ENCODE data around the gene MECP2.

The MECP2 gene

GRCh38 chrX:154059231-154059630 is 38.3 kb downstream of the MECP2 start:
- no peak for DNase-seq

DNA sequence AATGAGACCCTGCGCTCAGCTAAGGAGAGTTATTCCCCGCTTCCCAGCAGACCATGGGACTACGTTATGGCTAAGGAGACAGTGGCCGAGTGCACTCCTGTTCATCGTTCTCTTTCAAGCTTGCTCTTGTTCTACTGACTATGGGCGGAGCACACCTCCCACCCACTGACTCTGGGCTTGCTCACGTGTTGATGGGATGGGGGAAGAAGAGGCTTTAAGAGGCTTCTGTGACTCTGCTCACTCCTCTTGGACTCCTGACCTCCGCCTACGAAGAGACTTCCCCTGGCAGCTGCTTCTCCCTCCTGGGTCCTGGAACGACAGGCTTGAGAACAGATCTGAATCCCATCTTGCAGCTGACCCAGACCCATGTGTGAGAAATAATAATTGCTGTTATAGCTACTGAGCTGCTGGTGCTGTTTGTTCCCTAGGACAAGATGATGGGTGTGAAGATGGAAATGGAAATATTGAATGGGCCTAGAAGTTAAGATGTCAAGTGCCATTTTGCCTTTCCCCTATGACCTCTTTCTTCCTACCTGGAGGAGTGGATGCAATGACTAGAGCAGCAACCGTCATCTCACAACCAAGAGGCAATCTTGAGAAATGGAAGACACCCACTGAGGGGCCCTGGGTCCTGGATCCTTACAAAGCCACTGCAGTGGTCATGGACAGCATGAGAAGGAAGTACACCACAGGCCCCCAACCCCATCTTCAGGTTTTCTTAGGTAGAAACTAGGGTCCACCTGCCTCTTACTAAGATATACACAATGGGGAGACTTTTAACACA is 39.1 kb downstream of the MECP2 start:
- no peak for DNase-seq

DNA sequence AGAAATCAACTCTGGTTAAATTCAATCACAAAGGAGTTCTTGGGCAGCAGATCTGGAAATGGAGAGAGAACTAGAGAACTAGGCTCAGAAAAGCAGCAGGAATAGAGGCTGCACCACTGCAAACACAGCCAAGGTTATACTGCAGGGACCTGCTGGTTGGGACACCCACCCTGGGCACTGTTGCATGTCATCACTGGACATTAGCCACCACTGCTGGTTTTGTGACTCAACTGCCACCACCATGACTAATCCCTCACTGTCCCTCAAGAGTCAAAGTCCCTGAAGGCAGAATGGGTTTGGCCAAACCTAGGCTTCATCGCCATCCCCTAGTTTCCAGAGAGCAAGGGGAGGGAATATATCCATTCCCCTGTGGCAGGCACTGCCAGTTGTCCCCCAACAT is 39.7 kb downstream of the MECP2 start:
- DNase-seq = no peak

GRCh38 chrX:154056770-154057241 is 40.7 kb downstream of the MECP2 start:
- DNase-seq = no peak

DNA sequence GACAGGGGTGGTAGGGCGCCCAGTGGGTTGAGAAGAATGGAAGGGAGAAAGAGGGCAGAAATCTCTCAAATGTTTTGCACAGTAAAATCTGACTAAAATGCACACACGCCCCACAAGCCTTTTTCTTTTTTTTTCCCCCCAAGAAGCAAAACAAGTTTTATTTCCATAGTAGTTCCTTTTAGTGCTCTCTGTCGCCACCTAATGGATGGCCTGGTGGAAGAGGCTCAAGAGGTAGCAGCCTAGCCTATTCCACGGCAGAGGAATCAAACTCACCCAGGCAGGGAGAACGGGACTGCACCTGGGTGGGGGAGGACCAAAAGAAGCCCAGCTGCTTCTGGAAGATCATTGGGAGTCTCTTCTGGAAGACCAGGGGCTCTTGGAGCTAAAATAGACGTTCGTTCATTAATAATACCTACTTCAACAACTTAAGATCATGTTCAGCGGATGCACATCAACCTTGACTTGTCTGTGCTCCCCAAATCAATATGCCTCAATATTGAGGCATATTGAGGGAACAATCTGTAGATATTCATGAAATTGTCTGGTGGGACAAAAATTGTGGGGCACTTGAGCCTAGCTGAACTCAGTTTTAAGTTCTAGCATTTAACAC is 46.2 kb downstream of the MECP2 start:
- DNase-seq = peak; percentile 54

DNA sequence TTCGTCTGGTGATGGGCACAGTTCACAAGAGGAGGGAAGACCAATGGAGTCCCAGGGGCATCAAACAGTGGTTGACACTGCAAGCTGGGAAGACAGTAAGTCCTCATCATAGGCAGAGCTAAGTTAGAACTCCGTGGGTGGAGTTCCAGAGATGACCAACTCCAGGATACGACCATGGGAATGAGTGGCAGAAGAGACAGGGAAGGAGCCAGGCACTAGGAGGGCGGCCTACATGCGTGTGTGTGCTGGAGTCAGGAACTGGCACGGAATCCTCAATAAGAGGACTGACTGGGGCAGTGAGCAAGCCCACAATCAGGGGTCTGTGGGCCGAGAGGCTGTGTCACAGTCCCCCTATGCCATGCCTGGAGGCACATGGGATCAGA is 47.4 kb downstream of the MECP2 start:
- no peak for DNase-seq

GRCh38 chrX:154049209-154050112 is 48.1 kb downstream of the MECP2 start:
- no peak for DNase-seq

GRCh38 chrX:154048398-154048797 is 49.1 kb downstream of the MECP2 start:
- DNase-seq = no peak

DNA sequence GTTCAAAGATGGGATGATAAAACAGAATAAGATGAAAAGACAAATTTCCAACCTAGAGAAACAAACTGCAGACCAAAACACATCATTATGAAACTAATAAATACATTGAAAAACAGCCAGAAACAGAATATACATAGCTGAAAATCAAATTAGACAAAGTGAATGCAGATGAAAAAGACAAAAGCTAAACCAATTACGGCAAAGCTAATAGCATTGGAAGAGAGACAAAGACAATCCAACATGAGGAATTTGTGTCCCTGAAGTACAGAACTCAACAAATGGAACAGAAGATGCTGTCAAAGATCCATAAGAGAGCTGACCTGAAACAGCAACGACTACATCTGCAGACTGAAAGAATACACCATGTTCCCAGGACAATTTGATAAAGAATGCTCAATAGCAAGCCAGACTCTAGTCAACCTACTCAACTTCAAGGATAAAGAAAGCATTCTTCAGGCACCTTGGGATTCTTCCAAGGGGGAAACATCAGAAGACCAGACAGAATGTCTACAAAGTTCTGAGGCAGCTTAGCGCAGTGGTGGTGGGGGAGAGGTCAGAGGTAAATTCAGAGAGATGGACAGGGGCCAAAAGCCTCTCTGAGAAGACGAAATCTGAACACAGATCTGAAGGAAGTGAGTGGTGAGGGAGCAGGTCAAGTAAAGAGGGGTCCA is 50.4 kb downstream of the MECP2 start:
- no peak for DNase-seq

DNA sequence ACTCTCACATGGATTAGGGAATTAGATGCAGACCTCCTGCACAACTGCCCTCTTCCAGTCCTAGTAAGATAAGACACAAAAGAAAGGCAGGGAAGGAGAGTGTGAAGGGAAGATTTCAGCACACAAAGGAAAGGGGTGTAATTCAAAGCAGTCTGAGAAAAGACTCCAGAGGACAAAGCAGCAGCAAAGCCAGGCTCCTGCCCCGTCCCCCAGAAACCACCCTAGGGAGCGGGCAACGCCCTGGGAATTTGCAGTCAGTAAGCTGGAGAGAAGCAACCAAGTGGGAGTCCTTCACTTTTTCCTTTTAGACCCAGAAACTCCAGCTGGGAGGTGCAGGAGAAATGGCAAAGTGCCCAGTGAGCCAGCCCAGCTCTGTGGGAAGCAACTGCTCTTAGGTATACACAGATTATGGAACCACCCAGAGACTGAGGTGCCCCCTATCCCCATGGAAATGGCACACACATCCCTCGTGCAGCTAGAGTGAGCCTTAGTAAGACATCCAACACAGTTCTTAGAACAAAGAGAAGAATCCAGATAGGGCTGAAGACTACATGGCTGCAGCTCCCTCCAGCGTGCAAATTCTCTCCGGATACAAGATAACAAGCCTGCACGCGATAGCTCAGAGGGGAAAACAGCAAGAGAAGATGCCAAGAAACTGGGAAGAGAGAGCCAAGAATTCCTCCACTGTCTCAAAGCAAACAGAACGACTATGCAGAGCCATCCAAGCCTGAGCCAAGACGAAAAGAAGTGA is 51.3 kb downstream of the MECP2 start:
- DNase-seq = no peak

- DNase-seq = no peak
Observed at GRCh38 chrX:154044091-154044490, 53.4 kb downstream of the MECP2 start.

- DNase-seq = no peak
Observed at GRCh38 chrX:154043003-154043763, 54.3 kb downstream of the MECP2 start.

GRCh38 chrX:154040863-154041262 is 56.7 kb downstream of the MECP2 start:
- no peak for DNase-seq

- DNase-seq = no peak
Observed at GRCh38 chrX:154040307-154040756, 57.2 kb downstream of the MECP2 start.

DNA sequence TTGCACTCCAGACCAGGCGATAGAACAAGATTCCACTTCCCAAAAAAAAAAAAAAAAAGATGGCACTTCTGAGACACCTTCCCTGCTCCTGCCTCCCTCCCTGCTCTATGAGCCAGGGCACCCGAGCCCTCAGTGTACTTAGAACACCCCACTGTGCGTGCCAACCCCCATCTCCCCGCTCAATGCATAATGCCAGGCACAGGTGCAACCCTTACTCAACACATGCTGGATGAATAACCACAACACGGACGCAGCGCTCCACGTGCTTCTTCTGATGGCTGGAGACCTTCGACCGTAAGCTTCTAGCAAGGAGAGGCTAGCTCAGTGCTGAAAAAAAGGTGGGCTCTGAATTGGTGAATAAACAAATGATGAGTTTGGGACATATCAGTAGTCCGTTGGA is 57.9 kb downstream of the MECP2 start:
- DNase-seq = no peak

- no peak for DNase-seq
Observed at GRCh38 chrX:154038656-154039055, 58.9 kb downstream of the MECP2 start.

GRCh38 chrX:154037754-154038153 is 59.8 kb downstream of the MECP2 start:
- DNase-seq = no peak

GRCh38 chrX:154036513-154036912 is 61.0 kb downstream of the MECP2 start:
- no peak for DNase-seq

GRCh38 chrX:154033848-154034247 is 63.7 kb downstream of the MECP2 start:
- no peak for DNase-seq

DNA sequence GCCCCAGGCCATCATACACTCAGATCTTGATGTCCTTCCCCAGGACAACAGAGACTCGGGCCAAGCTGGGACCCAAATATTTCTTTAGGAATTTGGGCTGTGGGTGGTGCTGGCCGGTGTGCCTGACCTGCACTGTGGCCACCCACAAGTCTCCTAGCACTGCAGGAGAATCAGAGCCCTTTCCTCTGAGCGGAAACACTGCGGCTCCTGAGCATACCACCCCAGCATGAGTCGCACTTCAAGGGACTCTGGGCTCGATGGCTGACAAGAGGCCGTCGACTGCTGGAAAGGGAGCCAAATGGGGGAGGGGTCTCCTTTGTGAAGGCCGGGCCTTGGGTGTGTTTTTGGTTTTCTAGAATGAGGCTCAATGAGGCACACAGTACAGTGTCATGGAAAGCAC is 64.9 kb downstream of the MECP2 start:
- no peak for DNase-seq

DNA sequence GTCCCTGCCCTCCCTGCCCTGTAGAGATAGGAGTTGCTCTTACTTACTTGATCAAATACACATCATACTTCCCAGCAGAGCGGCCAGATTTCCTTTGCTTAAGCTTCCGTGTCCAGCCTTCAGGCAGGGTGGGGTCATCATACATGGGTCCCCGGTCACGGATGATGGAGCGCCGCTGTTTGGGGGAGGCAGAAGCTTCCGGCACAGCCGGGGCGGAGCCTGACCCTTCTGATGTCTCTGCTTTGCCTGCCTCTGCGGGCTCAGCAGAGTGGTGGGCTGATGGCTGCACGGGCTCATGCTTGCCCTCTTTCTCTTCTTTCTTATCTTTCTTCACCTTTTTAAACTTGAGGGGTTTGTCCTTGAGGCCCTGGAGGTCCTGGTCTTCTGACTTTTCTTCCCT is 65.4 kb downstream of the MECP2 start:
- no peak for DNase-seq
